C4-2B (cell line): Measurements from ENCODE around the gene R3HDM2.

Experiments used
- ZFX ChIP-seq: fragments of 450-650 bp; IDR thresholded peaks from 2 replicates; pipeline ENCODE4 v1.6.1; 2017
- TF ChIP-seq, protein P1 (sequence below): fragments of 450-650 bp; conservative IDR thresholded peaks from 2 replicates; pipeline ENCODE4 v1.5.1; 2017; ENCODE audit warnings: mild to moderate bottlenecking

GRCh38 chr12:57415088-57415487, 15.8 kb downstream of the R3HDM2 start:
- TF ChIP-seq, protein P1, sequence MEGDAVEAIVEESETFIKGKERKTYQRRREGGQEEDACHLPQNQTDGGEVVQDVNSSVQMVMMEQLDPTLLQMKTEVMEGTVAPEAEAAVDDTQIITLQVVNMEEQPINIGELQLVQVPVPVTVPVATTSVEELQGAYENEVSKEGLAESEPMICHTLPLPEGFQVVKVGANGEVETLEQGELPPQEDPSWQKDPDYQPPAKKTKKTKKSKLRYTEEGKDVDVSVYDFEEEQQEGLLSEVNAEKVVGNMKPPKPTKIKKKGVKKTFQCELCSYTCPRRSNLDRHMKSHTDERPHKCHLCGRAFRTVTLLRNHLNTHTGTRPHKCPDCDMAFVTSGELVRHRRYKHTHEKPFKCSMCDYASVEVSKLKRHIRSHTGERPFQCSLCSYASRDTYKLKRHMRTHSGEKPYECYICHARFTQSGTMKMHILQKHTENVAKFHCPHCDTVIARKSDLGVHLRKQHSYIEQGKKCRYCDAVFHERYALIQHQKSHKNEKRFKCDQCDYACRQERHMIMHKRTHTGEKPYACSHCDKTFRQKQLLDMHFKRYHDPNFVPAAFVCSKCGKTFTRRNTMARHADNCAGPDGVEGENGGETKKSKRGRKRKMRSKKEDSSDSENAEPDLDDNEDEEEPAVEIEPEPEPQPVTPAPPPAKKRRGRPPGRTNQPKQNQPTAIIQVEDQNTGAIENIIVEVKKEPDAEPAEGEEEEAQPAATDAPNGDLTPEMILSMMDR, result no peak
- TF ChIP-seq ZFX, result no peak
